GM19099 (cell line): Measurements from ENCODE around the gene TGFBRAP1.

Experiments used
- POLR2A ChIP-seq: IDR thresholded peaks from 3 replicates; pipeline ENCODE4 v1.6.1; 2011; ENCODE audit warnings: low read depth; ENCODE audit not compliant: insufficient read length; ENCODE audit errors: extremely low read depth

TGFBRAP1 gene

DNA sequence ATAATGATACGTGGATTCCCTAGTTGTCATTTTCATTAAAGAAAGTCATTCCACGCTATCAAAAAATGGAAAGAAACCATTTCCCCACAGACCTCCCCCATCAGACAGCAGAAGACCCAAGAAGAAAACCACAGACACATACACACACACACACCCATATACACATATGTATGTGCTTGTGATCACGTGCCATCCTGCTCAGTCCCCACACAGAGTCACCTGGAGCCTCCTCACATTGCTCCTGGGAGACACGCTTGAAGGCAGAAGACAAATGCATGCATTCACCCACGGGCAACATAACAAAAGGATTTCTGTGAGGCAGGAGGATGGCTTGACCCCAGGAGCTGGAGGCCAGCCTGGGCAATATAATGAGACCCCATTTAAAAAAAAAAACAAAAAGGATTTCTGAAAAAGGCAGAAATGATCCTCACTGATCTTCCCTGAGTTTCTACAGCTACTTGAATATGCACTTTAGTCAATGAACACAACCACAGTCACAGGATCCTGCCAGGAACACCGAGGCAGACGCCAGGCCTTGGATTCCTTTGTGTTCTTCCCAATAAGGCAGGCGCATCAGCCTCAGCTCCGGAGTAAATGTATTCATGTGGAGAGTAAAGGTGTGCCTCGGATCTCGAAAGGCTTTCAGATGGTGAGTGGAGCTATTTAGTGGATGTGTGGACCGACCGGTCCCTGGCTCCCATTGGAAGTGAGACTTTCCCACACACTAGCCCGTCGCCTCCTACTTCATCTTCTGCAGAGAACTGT lies 21.0 kb downstream of the TGFBRAP1 start:
- TF ChIP-seq POLR2A: no peak

DNA sequence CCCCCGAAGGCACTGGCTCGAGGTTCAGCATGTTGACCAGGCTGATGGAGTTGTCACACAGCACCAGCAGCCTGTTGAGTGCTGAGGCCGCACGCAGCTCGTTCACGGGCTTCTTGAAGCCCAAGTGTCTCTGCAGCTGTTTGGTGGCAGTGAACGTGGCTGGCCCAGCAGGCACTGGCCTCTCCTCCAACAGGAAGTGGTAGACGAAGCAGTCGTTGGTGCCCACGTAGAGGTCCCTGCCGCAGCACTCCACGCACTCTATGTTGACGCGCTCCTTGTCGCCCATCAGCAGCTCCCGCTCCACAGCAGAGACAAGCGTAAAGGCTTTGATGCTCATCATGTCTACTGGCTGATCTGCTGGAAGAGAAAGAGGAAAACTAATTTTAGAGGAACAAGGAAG lies 21.6 kb downstream of the TGFBRAP1 start:
- TF ChIP-seq POLR2A: no peak

DNA sequence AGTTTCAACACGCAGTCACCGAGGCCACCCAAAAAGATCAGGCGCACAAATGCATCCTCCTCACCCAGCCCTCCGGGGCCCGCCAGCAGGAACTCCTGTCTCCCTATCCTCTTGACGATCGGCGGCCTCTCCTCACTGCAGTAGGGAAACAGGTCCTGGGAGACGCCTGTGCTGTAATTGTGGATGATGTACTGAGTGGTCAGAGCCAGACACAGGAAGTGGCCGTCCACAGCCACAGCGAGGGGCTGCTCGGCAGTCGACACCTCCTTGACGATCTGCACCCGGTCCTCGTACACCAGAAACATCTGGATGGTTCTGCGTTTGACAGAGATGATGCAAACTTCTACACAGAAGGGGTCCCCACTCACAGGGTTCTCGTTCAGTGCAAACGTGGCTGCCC lies 22.0 kb downstream of the TGFBRAP1 start:
- TF ChIP-seq POLR2A: no peak

DNA sequence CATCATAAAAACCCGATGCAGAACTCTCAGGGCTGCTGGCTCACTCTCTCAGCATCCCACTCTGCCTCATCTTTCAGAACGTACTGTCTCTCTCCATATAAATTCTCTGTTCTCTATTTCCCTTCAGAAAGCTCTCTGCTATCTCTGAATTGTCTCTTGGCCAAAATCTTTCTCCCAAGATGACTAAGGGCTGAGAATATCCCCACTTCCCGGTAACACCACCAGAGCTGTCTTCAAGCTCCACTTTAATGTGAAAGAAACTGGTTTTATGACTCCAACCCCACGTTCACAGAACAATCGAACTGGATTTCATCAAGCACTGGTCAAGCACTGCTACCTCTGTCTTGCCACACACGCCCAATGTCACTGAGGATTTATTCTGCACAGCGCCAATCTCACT lies 22.4 kb downstream of the TGFBRAP1 start:
- no peak for TF ChIP-seq POLR2A

DNA sequence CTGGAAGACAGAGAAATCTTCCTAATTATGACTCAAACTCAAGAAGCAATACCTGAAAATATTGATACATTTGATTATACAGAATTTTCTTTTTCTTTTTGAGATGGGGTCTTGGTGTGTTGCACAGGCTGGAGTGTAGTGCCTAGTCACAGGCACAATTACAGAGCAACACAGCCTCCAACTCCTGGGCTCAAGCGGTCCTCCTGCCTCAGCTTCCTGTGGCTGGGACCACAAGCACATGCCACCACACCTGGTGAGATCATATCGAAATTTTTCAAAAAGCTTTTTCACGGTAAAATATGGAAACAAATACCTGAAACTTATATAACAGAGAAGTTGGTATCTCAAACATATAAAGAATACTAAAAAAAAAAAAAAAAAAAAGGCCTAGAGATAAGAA lies 27.9 kb downstream of the TGFBRAP1 start:
- no peak for TF ChIP-seq POLR2A

DNA sequence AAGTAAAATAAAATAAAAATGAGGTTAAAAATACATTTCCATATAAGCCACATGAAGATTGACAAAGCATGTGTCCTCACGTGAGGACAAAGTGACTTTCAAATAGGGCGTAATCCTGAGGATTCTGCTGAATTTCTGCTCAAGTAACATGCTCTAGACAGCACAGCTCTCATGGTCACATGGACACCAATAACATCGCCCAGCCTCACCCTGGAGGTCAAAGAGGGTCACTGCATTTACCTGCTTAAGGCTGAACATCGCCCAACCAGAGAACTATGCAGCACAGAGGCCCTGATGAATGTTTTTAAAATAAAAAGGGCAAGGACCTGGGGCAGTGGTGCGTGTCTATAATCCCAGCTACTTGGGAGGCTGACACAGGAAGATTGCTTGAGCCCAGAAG lies 30.2 kb downstream of the TGFBRAP1 start:
- no peak for TF ChIP-seq POLR2A

DNA sequence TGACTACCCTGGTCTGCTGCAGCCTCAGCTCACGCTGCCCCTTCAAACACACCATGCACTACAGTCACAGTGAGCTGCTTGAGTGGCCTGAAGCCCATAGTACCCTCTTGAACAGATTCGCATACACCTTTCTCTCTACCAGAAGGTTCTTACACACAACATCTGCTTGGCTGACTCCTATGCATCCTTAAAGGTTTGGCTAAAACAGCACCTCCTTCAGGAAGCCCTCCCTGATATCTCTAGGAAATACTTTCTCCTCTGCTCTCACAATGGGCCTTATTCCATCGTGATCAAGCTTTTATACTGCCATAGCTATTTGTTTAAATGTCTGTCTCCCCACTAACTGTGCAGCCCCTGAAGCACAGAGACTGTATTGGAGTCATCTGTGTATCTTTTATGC lies 31.5 kb downstream of the TGFBRAP1 start:
- no peak for TF ChIP-seq POLR2A

DNA sequence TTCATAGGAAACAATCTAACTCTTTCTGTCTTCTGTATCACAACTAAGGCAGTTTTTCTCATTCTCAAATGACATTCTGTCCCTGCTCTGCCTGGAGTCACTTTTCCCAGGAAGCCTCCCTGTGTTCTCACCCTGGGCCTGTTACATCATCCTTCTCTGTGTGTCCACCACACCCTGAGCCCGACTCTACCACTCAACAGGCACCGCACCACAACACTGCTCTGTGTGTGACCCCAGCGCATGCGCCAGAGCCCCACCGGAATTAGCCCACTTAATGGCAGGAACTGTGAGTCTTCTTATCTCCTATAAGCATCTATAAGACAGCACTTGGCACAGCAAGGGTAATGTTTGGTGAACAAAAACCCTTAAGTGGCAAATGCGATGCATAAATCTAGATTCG lies 32.3 kb downstream of the TGFBRAP1 start:
- TF ChIP-seq POLR2A: no peak

DNA sequence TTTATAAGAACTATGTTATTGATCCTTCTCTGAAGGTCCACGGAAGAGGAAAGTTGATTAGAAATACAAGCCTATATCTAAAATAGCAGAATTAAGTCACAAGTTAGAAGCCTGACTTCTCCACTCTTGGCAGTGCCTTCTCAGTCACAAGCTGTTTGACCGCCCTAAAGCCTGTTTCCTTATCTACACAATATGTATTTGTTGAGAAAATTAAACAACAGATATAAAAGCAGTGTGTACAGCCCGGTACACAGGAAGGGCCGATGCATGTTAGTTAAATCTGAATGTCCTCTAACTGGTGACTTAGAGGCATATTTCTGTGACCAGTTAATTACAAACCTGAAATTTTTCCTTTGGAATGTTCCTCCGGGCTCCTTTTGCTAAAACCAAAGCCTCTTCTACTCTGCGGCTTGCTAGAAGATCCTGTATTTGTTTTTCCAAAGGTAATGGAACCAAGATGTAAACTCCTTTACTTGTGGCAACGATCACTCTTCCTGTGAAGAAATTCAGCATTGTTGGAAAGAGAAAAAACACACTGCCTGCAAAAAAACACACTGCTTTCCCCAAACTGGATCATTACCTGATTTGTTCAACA lies 33.4 kb downstream of the TGFBRAP1 start:
- no peak for TF ChIP-seq POLR2A

DNA sequence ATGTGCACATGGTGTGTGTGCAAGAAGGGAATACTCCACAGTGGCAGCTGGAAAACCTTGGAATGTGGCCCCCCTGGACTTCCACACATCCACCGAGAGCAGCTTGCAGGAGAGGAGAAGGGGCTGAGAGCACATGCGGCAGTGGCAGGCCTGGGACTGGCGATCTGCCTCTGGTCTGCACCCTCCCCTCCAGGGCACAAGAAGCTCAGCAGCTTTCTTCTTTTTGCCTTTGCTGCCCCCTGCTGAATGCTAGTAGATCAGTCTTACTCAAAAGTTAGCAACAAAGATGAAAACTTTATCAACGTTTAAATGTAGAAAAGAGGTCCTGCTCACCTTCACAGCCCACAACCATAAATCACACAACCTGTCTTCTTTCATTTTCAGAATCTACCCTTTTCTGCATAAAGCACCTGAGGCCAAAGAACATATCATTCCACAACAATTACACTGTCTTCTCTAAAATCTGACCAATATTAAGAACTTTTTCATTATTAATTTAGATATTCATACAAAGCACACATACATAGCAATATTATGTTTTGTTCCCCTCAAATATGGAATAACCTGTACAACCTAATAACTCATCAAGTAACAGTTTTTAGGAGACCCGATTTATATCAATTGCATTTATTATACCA lies 34.6 kb downstream of the TGFBRAP1 start:
- TF ChIP-seq POLR2A: no peak

DNA sequence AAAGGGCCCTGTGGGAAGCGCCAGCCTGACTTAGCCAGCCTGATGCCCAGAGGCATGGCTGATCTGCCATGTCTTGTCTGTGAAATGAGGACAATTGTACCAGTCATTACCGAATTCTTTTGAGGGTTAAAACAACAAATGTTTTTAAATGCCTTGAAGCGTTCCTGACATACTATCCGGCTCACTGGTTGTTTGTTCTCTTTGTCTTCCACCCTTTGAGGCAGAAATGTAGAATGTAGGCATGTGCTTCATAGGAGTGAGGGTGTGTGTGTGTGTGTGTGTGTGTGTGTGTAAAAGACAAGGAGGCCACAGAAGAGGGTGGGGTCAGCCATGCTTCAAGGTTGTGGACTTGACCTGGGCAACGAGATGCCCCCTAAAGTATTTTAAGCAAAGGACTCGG lies 35.5 kb downstream of the TGFBRAP1 start:
- no peak for TF ChIP-seq POLR2A

DNA sequence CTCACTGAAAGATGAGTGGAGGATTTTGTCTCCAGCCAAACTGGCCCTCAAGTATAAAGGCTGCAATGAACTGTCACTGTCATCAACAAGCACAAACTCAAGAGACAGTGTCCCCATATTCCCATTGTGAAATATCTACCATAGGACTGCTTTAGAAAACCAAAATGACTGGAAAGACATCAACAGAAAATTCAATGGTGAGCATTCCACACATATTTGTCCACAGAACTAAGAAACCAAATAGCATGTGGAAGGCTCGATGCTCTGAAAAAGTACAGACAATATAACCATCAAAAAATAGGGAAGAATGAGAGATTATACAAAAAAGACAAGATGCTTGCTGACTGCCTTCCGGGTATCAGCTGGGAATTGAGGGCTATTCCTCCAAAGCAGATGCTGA lies 37.6 kb downstream of the TGFBRAP1 start:
- TF ChIP-seq POLR2A: no peak

DNA sequence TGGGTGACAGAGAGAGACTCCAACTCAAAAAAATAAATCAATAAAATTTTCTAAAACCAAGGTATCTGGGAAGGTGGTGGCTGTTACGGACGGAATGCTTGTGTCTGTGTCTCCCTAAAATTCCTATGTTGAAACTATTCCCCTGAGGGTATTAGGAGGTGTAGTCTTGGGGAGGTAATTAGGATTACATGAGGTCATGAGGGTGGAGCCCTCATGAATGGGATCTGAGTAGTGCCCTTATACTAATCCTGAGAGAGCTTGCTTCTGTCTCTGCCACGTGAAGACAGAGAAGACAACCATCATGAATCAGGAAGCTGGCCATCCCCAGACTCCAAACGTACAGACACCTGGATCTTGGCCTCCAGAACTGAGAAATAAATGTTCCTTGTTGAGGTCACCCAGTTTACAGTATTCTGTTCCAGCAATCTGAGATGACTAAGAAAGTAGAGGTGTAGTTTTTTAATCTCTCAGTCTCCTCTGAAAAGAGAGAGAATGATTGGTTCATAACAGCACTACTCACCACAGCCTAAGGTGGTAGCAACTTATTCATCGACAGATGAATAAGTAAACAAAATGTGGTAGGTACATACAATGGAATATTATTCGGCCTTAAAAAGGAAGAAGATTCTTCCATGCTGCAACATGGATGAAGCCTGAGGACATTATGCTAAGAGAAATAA lies 38.4 kb downstream of the TGFBRAP1 start:
- no peak for TF ChIP-seq POLR2A

DNA sequence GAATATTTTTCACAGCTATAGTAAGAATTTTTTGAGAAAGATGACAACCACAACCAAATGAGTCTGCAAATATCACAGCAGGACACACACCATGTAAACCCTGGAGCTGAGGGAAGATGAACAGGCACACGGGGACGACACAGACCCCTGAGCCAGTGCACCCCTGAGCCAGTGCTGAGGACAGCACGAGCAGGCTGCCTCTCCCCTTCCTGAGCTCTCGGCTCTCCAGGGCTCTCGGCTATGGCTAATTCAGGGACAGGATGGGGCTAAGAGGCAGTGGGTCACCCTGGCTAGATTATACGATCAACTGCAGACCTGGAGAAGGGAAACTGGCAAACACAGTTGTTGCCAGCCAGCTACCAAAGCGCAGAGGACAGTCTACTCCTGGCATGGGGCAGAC lies 41.4 kb downstream of the TGFBRAP1 start:
- no peak for TF ChIP-seq POLR2A

DNA sequence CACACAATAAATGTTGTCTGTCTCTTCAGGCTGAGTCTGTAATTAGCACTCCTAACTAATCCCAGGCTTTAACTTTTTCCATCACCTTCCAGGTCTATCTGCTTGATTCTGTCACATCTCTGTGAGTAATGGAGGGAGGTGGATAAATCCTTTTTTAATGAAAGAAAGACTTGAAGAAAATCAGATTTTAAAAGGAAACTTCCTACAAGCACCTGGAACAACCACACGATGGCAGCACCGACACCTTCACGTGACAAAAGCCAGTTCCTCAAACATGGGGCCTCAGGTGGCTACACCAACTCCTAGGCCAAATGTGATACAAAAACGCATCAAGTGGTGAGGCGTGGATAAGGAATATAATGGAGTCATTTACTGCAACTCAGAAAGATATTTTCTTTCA lies 41.8 kb downstream of the TGFBRAP1 start:
- TF ChIP-seq POLR2A: no peak

DNA sequence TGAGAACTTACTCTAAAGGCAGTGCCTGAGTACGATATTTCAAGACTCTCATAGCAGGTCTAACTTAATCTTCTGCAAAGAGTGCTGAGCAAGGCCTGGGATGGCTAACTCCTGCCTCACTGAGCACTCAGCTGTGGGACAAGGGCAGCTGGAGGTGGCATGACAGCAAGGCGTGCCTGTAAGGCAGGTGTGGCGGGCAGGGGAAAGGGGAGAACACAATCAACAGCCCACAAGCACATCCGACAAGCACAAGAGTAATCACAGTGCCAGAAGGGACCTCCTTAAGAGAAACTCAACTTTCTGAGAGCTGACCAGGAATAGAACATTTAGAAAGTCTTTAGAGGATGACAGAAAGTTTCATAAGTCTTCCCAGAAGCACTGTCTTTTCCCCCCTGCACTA lies 46.0 kb downstream of the TGFBRAP1 start:
- no peak for TF ChIP-seq POLR2A
